Measurements from ENCODE around the gene NOP14.

- TF ChIP-seq CTCF (IDR thresholded peaks at IDR 0.05) (no peak), POLR2A (IDR thresholded peaks at IDR 0.05) (no peak)
Observed at GRCh38 chr4:2994917-2995316, 31.7 kb upstream of the NOP14 start.

Data from testis (tissue), 2 donors.